ENCODE results near the gene FIGNL1.

FIGNL1 gene

GRCh38 chr7:50426280-50427045, 23.7 kb downstream of the FIGNL1 start:
- DNase-seq = no peak

DNA sequence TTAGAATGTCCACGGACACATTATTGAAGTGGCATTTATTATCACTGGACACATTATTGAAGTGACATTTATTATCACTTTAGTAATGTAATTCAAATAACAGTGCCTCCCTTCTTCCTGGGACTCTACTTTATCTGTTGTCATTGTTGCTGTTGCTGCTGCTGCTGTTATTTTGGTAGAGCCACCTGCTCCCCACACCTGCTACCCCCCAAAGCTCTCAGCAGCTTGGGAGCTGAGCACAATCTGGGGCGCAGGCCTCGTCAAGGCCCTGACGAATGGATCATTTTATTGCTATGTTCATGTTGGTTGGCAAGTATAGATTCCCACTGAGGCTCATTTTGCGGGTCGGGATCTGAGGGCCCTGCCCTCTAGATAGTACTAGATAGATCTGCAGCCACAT, 24.8 kb downstream of the FIGNL1 start:
- no peak for DNase-seq

DNA sequence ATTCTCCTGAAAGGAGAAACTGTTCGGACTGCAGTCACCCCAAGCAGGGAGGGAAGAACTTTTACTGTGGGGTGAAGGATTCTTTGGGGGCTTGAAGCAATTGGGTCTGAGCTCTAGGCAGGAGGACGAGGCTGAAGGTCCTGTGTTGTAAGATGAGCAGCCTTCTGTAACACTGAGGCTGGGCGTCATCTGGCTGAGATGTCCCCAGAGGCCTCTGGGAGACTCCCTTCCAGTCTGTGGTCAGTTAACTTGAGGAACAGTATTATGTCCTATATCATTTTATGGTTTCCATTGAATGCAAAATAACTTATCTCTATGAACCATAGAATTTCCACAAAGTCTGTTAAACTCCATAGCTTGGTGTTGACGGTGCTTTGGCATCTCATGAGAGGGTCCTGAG, 26.3 kb downstream of the FIGNL1 start:
- DNase-seq = no peak

DNA sequence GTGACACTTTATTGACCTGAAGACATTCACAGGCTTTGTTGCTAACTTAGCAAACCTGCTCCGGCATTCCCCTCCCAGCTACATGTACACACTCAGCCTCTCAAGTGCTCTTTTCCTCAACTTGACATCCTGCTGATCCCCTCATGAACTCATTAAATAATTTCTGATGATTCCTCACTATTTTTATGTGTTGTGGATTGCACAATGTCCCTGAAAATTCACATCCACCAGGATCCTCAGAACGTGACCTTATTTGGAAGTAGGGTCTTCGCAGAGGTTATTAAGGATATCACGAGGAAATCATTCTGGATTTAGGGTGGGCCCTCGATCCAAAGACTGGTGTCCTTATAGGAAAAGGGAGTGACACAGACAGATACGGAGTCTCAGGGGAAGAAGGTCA, 27.3 kb downstream of the FIGNL1 start:
- DNase-seq = no peak

DNA sequence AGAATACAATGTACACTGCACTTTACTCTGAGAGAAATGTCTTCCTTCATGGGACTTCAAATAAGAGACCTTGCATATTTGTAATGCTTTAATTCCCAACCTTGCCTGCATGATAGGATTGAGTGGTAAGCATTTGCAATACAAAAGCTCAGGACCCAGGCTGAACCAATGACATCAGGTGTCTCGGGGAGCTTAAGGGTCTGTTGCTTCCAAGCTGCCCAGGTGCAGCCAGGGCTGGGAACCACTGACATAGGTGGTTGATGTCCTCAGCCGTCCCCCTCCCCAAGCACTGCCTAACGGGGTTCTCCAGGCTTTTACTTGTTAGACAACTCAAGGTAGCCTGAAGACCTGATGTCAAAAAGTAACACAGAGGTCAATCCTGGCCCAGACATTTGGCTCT, 29.1 kb downstream of the FIGNL1 start:
- DNase-seq = no peak

DNA sequence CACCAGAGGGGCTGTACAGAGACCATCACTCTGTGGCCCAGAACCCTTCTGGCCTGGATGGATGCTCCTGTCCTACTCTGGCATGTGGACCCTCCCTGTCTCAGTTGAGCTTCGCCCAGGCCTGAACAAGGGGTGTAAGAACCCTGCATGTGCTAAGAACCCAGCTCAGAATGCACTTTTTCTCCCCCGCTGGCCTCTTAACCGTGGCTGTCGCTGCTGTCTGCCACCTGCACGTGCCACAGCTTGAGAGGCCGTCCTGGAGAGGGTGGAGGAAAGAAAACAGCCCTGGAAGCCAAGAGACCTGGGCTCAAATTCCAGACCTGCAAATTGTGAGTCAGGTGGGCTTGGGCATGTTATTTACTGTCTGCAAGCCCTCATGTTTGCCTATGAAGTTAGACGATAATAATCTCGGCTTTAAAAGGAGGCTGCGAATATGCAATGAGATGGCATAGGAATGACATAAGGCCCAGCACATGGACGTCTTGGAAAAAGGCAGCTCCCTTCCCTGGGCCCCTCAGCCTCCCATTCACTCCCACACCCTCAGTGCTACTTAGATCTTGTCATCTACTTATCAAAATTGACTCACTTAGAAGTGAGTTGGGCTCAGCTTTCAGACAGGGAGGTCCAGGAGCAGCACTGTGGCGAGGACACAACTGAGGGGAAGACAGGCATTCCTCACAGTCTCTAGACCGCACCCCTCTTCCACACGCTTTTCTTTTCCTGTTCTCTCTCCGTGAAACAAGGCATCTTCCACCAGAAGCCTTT, 31.4 kb downstream of the FIGNL1 start:
- DNase-seq = no peak

GRCh38 chr7:50418086-50418515, 32.0 kb downstream of the FIGNL1 start:
- peak; percentile 71 for DNase-seq

- DNase-seq = peak; percentile 28
Observed at GRCh38 chr7:50416527-50417182, 33.5 kb downstream of the FIGNL1 start.

DNA sequence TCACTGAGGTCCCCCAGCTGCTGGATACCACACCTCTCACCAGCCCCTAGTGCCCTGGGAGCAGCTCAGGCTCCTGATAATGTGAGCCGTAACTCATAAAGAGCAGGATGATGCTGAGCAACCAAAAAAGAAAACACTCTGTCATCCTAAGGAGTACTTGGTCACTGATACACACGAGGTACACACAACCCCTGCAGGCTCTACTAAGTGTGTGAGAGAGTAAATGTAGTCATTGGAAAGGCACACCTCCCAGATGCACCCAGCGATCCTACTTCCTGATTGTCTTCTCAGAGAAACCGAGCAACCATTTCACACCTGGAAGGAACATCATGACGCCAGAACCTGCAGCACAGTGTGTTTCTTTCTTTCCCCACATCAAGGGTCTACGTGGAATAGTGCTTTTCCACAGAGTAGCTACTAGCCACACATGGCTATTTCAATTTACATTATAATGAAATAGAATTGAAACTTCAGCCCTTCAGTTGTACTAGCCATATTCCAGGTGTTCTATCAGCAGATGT, 34.2 kb downstream of the FIGNL1 start:
- no peak for DNase-seq

DNA sequence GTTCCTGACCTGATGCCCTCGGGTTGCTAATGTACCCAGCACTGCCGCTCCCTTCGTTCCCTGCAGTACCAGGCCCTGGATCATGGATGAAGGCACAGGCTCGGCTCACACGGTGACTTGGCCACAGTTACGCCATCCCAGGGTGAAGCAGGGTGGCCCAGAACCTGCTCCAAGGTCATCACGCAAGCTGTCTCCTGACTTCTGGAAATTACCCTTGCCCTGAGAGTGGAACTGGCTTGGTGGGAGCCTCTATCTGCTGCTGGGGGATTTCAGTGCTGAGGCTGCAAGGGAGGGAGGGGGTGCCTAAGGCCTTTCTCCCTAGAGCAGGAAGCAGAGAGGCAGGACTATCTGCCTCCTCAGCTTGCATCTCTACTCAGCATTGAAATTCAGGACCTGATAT, 36.6 kb downstream of the FIGNL1 start:
- no peak for DNase-seq

GRCh38 chr7:50412973-50413372, 37.2 kb downstream of the FIGNL1 start:
- DNase-seq = peak; percentile 14

DNA sequence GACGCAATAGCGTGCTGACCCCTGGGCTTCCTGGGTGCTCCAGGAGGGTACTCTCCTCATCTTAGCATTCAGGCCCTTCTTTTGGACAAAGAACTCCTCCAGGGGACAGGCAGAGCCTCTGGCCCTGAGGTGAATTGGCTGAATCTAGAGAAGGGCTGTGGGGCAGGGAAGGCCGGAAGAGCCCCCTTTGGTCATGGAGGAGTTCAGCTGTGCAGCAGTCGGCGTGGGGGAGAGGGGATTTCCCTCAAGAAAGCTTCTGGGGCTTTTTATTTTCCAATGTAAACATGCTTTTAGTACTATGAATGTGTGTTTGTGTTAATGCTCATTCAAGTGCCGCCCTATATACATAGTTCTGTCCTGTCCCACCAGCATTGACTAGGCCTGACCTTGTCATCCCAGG, 38.8 kb downstream of the FIGNL1 start:
- no peak for DNase-seq

- DNase-seq = peak; percentile 47
Observed at GRCh38 chr7:50409856-50410745, 40.0 kb downstream of the FIGNL1 start.

GRCh38 chr7:50406935-50407334, 43.2 kb downstream of the FIGNL1 start:
- DNase-seq = no peak

GRCh38 chr7:50405221-50405620, 44.9 kb downstream of the FIGNL1 start:
- no peak for DNase-seq

GRCh38 chr7:50404392-50404791, 45.8 kb downstream of the FIGNL1 start:
- DNase-seq = no peak

- no peak for DNase-seq
Observed at GRCh38 chr7:50400114-50400513, 50.0 kb downstream of the FIGNL1 start.

- no peak for DNase-seq
Observed at GRCh38 chr7:50399635-50400034, 50.5 kb downstream of the FIGNL1 start.

DNA sequence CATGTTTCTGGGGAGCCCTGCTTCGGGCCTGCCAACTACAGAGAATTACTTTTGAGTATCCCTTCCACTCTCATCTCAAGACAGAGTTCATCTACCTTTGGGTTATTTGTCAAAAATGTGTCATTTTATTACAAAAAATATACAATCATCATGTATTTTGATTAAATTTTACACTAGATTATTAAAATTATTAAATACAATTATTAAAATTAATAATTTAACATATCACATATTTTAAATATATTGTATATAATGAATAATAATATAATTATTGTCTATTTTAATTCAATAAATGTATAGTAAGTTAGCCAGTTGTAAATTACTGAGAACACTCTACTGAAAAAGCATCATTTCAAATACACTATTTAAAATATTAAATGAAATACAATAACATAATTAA, 50.9 kb downstream of the FIGNL1 start:
- no peak for DNase-seq

DNA sequence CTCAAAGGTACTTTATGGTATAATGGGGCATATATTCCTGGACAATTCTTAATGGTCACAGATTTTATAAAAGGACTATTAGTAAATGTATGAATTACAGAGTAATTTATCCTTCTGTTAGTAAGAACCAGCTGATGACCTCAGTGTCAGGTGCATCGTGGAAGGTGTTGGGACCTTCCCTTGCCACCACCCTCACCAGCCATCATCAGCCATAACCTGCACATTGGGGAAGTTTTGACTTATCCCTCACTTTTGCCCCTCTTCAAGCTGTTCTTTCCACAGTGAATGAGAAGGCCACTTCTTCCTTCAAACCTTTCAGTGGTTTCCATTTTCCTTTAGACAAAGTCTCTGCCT, 52.2 kb downstream of the FIGNL1 start:
- no peak for DNase-seq

GRCh38 chr7:50397320-50397970, 52.7 kb downstream of the FIGNL1 start:
- DNase-seq = no peak

GRCh38 chr7:50396856-50397255, 53.3 kb downstream of the FIGNL1 start:
- DNase-seq = no peak
